ENCODE data around the gene SVIL.

DNA sequence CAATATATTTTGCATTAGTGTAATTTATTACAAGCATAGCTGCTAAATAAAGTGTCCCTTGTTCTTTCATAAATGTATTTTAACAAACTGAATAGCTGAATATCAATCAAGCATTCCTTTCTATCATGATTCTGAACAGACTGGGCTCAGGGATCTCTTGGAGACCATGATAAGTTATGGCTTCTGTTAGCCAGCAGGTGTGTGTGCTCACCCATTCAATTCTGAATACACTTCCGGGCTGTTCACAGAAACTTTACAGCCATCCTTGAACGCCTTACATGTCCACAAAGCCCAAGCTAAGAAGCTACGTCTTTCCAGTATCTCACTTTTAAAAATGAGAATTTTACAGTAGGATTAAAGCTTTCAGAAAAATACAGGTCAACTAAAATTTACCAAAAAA is 115.1 kb downstream of the SVIL start:
- TF ChIP-seq, protein P1, sequence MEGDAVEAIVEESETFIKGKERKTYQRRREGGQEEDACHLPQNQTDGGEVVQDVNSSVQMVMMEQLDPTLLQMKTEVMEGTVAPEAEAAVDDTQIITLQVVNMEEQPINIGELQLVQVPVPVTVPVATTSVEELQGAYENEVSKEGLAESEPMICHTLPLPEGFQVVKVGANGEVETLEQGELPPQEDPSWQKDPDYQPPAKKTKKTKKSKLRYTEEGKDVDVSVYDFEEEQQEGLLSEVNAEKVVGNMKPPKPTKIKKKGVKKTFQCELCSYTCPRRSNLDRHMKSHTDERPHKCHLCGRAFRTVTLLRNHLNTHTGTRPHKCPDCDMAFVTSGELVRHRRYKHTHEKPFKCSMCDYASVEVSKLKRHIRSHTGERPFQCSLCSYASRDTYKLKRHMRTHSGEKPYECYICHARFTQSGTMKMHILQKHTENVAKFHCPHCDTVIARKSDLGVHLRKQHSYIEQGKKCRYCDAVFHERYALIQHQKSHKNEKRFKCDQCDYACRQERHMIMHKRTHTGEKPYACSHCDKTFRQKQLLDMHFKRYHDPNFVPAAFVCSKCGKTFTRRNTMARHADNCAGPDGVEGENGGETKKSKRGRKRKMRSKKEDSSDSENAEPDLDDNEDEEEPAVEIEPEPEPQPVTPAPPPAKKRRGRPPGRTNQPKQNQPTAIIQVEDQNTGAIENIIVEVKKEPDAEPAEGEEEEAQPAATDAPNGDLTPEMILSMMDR (IDR thresholded peaks at IDR 0.05; ENCODE audit: low read length), result no peak
- TF ChIP-seq EZH2 (IDR thresholded peaks at IDR 0.05; ENCODE audit: borderline replicate concordance, low read length), result no peak

Data from OCI-LY1 (cell line).